ENCODE results near the gene SIRT3.
"Not testable (repeated sequence)": the region's sequence is repeated elsewhere in the genome, so short reads cannot be mapped to it uniquely, and the experiment has no call there.

The SIRT3 gene

GRCh38 chr11:203056-203944, 32.8 kb downstream of the SIRT3 start:
- DNase-seq (ENCODE audit: low read depth, low spot score): no peak

GRCh38 chr11:202490-202889, 33.7 kb downstream of the SIRT3 start:
- DNase-seq (ENCODE audit: low read depth, low spot score): no peak

GRCh38 chr11:201966-202365, 34.2 kb downstream of the SIRT3 start:
- no peak for DNase-seq (ENCODE audit: low read depth, low spot score)

- no peak for DNase-seq (ENCODE audit: low read depth, low spot score)
Observed at GRCh38 chr11:200224-201003, 35.7 kb downstream of the SIRT3 start.

GRCh38 chr11:199782-200181, 36.4 kb downstream of the SIRT3 start:
- no peak for DNase-seq (ENCODE audit: low read depth, low spot score)

- no peak for DNase-seq (ENCODE audit: low read depth, low spot score)
Observed at GRCh38 chr11:199004-199581, 37.0 kb downstream of the SIRT3 start.

- no peak for DNase-seq (ENCODE audit: low read depth, low spot score)
Observed at GRCh38 chr11:198236-198806, 37.8 kb downstream of the SIRT3 start.

- DNase-seq (ENCODE audit: low read depth, low spot score): no peak
Observed at GRCh38 chr11:197741-198235, 38.4 kb downstream of the SIRT3 start.

- no peak for DNase-seq (ENCODE audit: low read depth, low spot score)
Observed at GRCh38 chr11:196786-197731, 39.1 kb downstream of the SIRT3 start.

- DNase-seq (ENCODE audit: low read depth, low spot score): not testable (repeated sequence)
Observed at GRCh38 chr11:193481-193880, 42.7 kb downstream of the SIRT3 start.

GRCh38 chr11:192674-193128, 43.4 kb downstream of the SIRT3 start, which contains the start of gene SCGB1C1:
Gene SCGB1C1, plus strand, starts transcription at chr11:193078. Its CDS starts 22 bp downstream, at chr11:193100.
- DNase-seq (ENCODE audit: low read depth, low spot score): not testable (repeated sequence)

- DNase-seq (ENCODE audit: low read depth, low spot score): not testable (repeated sequence)
Observed at GRCh38 chr11:191490-192478, 44.4 kb downstream of the SIRT3 start.

- DNase-seq (ENCODE audit: low read depth, low spot score): not testable (repeated sequence)
Observed at GRCh38 chr11:190546-190945, 45.6 kb downstream of the SIRT3 start.

GRCh38 chr11:189843-190311, 46.3 kb downstream of the SIRT3 start:
- DNase-seq (ENCODE audit: low read depth, low spot score): not testable (repeated sequence)

GRCh38 chr11:189200-189783, 46.9 kb downstream of the SIRT3 start:
- not testable (repeated sequence) for DNase-seq (ENCODE audit: low read depth, low spot score)

GRCh38 chr11:180242-180641, 55.9 kb downstream of the SIRT3 start:
- DNase-seq (ENCODE audit: low read depth, low spot score): not testable (repeated sequence)
